ENCODE results near the gene MFSD6L.
A peak's percentile ranks its signal among the peaks of the same experiment; 100 is the strongest.

The MFSD6L gene

DNA sequence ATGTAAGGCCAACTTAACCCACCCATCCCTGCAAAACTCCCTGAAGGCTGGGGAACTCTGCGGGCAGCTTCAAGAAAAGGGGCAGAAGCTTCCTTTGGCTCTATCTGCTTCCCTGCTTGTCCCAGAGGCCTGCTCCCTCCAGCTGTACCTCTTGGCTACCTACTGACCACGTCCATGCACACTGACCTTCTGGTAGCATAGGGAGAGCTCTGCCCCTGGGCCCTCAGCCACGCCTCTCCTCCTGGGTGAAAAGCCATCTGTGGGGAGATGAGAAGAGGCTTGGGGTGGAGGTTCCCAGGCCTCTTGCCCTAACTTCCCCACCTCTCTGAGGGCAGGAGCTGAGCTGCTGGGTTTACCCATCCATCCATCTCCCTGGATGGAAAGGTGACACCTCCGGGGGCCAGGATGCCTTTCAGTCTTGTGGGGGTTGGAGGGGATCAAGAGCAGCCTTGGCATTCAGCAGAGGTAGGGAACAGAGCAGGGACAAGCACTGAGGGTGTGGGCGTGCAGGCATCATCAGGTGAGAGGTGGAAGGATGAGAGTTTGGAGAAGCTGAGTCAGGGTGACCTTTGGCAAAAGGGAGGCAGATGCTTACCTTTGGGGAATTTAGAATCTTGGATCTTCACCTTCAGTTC lies 23.4 kb upstream of the MFSD6L start:
- H3K23ac ChIP-seq (ENCODE audit: low read length) = no peak overlapping the region
- DNase-seq = no peak
- peaks cover 8% of the 10 kb centered on the region for H3K9me3 ChIP-seq (ENCODE audit: insufficient read depth, low read depth, low read length)
- H3K79me1 ChIP-seq (ENCODE audit: low read length) = no peaks in the 10 kb centered on the region
- no peaks in the 10 kb centered on the region for H3K27me3 ChIP-seq (ENCODE audit: insufficient read depth, low read length)
- no peak overlapping the region for H3K4ac ChIP-seq (ENCODE audit: low read depth, low read length)
- H3K9ac ChIP-seq (ENCODE audit: low read length) = no peak overlapping the region
- no peak overlapping the region for H2AK5ac ChIP-seq (ENCODE audit: low read length)
- no peak overlapping the region for H2BK12ac ChIP-seq (ENCODE audit: low read length)
- H3K4me2 ChIP-seq (ENCODE audit: low read length) = no peak overlapping the region
- WGBS (ENCODE audit: extremely low coverage, insufficient coverage, insufficient read length) = no CpG with 5 or more reads among the region's 5 CpGs
- H4K91ac ChIP-seq (ENCODE audit: low read depth, low read length) = no peak overlapping the region
- no peaks in the 10 kb centered on the region for H3K4me1 ChIP-seq (ENCODE audit: control insufficient read depth in 1 of 2, insufficient read depth in 2 of 2, low read length in 2 of 2)
- no peak overlapping the region for H3K27ac ChIP-seq (ENCODE audit: low read depth, low read length)
- H3K18ac ChIP-seq (ENCODE audit: low read length) = no peak overlapping the region
- no peak overlapping the region for H3K4me3 ChIP-seq (ENCODE audit: low read depth, low read length)
- no peak overlapping the region for H4K8ac ChIP-seq (ENCODE audit: low read depth, low read length)
- no peaks in the 10 kb centered on the region for H3K79me2 ChIP-seq (ENCODE audit: control insufficient read depth, insufficient read depth, low read length, poor library complexity)
- no peak overlapping the region for H2BK120ac ChIP-seq (ENCODE audit: insufficient read depth, low read length, poor library complexity)
- no peak overlapping the region for H2BK5ac ChIP-seq (ENCODE audit: low read depth, low read length, poor library complexity)
- H3K36me3 ChIP-seq (ENCODE audit: control insufficient read depth in 1 of 2, insufficient read depth in 2 of 2, low read length in 2 of 2) = no peaks in the 10 kb centered on the region
- no peak overlapping the region for H3K14ac ChIP-seq (ENCODE audit: low read length)
- H2AFZ ChIP-seq (ENCODE audit: insufficient read depth, low read length, poor library complexity) = no peak overlapping the region
- H4K12ac ChIP-seq (ENCODE audit: low read depth, low read length) = no peak overlapping the region

DNA sequence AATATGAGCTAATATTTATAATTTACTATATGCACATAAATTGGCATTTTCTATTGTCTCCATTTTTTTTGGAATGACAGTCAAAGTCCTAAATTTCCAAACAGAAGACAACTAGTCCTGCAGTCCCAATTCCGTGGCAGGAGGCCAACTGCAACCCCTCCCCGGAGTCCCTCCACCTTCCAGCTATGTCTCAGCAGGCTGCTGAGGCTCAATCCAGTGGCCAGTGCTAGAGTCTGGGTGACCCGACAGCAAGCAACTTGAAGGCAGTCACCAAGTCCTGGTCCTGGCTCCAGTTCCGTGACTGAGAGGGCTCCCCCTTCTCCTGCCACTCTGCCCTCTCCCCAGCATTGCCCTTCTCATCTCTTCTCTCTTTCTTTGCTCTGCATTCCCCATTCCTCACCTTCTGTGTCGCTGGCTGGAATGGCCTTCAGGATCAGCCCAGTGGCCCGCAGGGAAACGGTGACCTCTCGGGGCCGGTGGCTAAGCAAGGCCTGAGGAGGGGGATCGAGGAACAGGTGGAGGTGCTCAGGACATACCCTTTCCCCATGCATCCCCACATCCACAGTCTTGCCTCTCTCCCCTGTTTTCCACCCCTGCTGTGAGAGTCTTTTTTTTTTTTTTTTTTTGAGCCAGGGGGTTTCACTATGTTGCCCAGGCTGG lies 22.4 kb upstream of the MFSD6L start:
- no peaks in the 10 kb centered on the region for H3K4me1 ChIP-seq (ENCODE audit: control insufficient read depth in 1 of 2, insufficient read depth in 2 of 2, low read length in 2 of 2)
- WGBS (ENCODE audit: extremely low coverage, insufficient coverage, insufficient read length) = no CpG with 5 or more reads among the region's 10 CpGs
- no peak overlapping the region for H4K12ac ChIP-seq (ENCODE audit: low read depth, low read length)
- H2BK120ac ChIP-seq (ENCODE audit: insufficient read depth, low read length, poor library complexity) = no peak overlapping the region
- no peak overlapping the region for H3K4ac ChIP-seq (ENCODE audit: low read depth, low read length)
- no peak overlapping the region for H3K27ac ChIP-seq (ENCODE audit: low read depth, low read length)
- no peaks in the 10 kb centered on the region for H3K79me2 ChIP-seq (ENCODE audit: control insufficient read depth, insufficient read depth, low read length, poor library complexity)
- no peak for DNase-seq
- H3K18ac ChIP-seq (ENCODE audit: low read length) = no peak overlapping the region
- no peak overlapping the region for H3K23ac ChIP-seq (ENCODE audit: low read length)
- no peak overlapping the region for H2AFZ ChIP-seq (ENCODE audit: insufficient read depth, low read length, poor library complexity)
- H3K9me3 ChIP-seq (ENCODE audit: insufficient read depth, low read depth, low read length) = peaks cover 8% of the 10 kb centered on the region
- H4K8ac ChIP-seq (ENCODE audit: low read depth, low read length) = no peak overlapping the region
- peak overlapping the region; percentile 18 for H3K4me3 ChIP-seq (ENCODE audit: low read depth, low read length)
- H3K9ac ChIP-seq (ENCODE audit: low read length) = no peak overlapping the region
- no peaks in the 10 kb centered on the region for H3K36me3 ChIP-seq (ENCODE audit: control insufficient read depth in 1 of 2, insufficient read depth in 2 of 2, low read length in 2 of 2)
- H3K14ac ChIP-seq (ENCODE audit: low read length) = no peak overlapping the region
- H3K4me2 ChIP-seq (ENCODE audit: low read length) = no peak overlapping the region
- no peaks in the 10 kb centered on the region for H3K27me3 ChIP-seq (ENCODE audit: insufficient read depth, low read length)
- H4K91ac ChIP-seq (ENCODE audit: low read depth, low read length) = no peak overlapping the region
- H3K79me1 ChIP-seq (ENCODE audit: low read length) = no peaks in the 10 kb centered on the region
- H2AK5ac ChIP-seq (ENCODE audit: low read length) = no peak overlapping the region
- H2BK12ac ChIP-seq (ENCODE audit: low read length) = no peak overlapping the region
- no peak overlapping the region for H2BK5ac ChIP-seq (ENCODE audit: low read depth, low read length, poor library complexity)

- no peak overlapping the region for H3K9ac ChIP-seq (ENCODE audit: low read length)
- peaks cover 8% of the 10 kb centered on the region for H3K9me3 ChIP-seq (ENCODE audit: insufficient read depth, low read depth, low read length)
- no peak overlapping the region for H2BK120ac ChIP-seq (ENCODE audit: insufficient read depth, low read length, poor library complexity)
- no peak overlapping the region for H3K27ac ChIP-seq (ENCODE audit: low read depth, low read length)
- H3K36me3 ChIP-seq (ENCODE audit: control insufficient read depth in 1 of 2, insufficient read depth in 2 of 2, low read length in 2 of 2) = no peaks in the 10 kb centered on the region
- no peak overlapping the region for H2AK5ac ChIP-seq (ENCODE audit: low read length)
- H3K18ac ChIP-seq (ENCODE audit: low read length) = no peak overlapping the region
- no peaks in the 10 kb centered on the region for H3K79me2 ChIP-seq (ENCODE audit: control insufficient read depth, insufficient read depth, low read length, poor library complexity)
- H4K8ac ChIP-seq (ENCODE audit: low read depth, low read length) = no peak overlapping the region
- no peak overlapping the region for H3K14ac ChIP-seq (ENCODE audit: low read length)
- H3K4me3 ChIP-seq (ENCODE audit: low read depth, low read length) = no peak overlapping the region
- H3K23ac ChIP-seq (ENCODE audit: low read length) = no peak overlapping the region
- no peaks in the 10 kb centered on the region for H3K4me1 ChIP-seq (ENCODE audit: control insufficient read depth in 1 of 2, insufficient read depth in 2 of 2, low read length in 2 of 2)
- H3K4ac ChIP-seq (ENCODE audit: low read depth, low read length) = no peak overlapping the region
- H4K91ac ChIP-seq (ENCODE audit: low read depth, low read length) = no peak overlapping the region
- WGBS (ENCODE audit: extremely low coverage, insufficient coverage, insufficient read length) = no CpG with 5 or more reads among the region's 8 CpGs
- no peak overlapping the region for H4K12ac ChIP-seq (ENCODE audit: low read depth, low read length)
- H3K27me3 ChIP-seq (ENCODE audit: insufficient read depth, low read length) = no peaks in the 10 kb centered on the region
- DNase-seq = no peak
- no peak overlapping the region for H2BK12ac ChIP-seq (ENCODE audit: low read length)
- no peak overlapping the region for H2BK5ac ChIP-seq (ENCODE audit: low read depth, low read length, poor library complexity)
- H3K79me1 ChIP-seq (ENCODE audit: low read length) = no peaks in the 10 kb centered on the region
- H2AFZ ChIP-seq (ENCODE audit: insufficient read depth, low read length, poor library complexity) = no peak overlapping the region
- H3K4me2 ChIP-seq (ENCODE audit: low read length) = no peak overlapping the region
Measured at GRCh38 chr17:8820311-8821010, 21.3 kb upstream of the MFSD6L start.

- no peak overlapping the region for H3K9ac ChIP-seq (ENCODE audit: low read length)
- DNase-seq = no peak
Measured at GRCh38 chr17:8818654-8819330, 19.6 kb upstream of the MFSD6L start.

More at GRCh38 chr17:8818654-8819330, 19.6 kb upstream of the MFSD6L start:
- Histone ChIP-seq H3K4ac (ENCODE audit: low read depth, low read length) (no peak overlapping the region), H3K23ac (ENCODE audit: low read length) (no peak overlapping the region), H2AFZ (ENCODE audit: insufficient read depth, low read length, poor library complexity) (no peak overlapping the region), H3K36me3 (ENCODE audit: control insufficient read depth in 1 of 2, insufficient read depth in 2 of 2, low read length in 2 of 2) (no peaks in the 10 kb centered on the region), H4K91ac (ENCODE audit: low read depth, low read length) (no peak overlapping the region), H2AK5ac (ENCODE audit: low read length) (no peak overlapping the region), H3K14ac (ENCODE audit: low read length) (no peak overlapping the region), H3K18ac (ENCODE audit: low read length) (no peak overlapping the region), H3K9me3 (ENCODE audit: insufficient read depth, low read depth, low read length) (peaks cover 8% of the 10 kb centered on the region), H3K27me3 (ENCODE audit: insufficient read depth, low read length) (no peaks in the 10 kb centered on the region), H3K4me2 (ENCODE audit: low read length) (no peak overlapping the region), H4K8ac (ENCODE audit: low read depth, low read length) (no peak overlapping the region), H3K79me2 (ENCODE audit: control insufficient read depth, insufficient read depth, low read length, poor library complexity) (no peaks in the 10 kb centered on the region), H3K27ac (ENCODE audit: low read depth, low read length) (no peak overlapping the region), H2BK5ac (ENCODE audit: low read depth, low read length, poor library complexity) (no peak overlapping the region), H2BK12ac (ENCODE audit: low read length) (no peak overlapping the region), H4K12ac (ENCODE audit: low read depth, low read length) (no peak overlapping the region), H3K79me1 (ENCODE audit: low read length) (no peaks in the 10 kb centered on the region), H3K4me3 (ENCODE audit: low read depth, low read length) (no peak overlapping the region), H2BK120ac (ENCODE audit: insufficient read depth, low read length, poor library complexity) (no peak overlapping the region), H3K4me1 (ENCODE audit: control insufficient read depth in 1 of 2, insufficient read depth in 2 of 2, low read length in 2 of 2) (no peaks in the 10 kb centered on the region)
- no CpG with 5 or more reads among the region's 3 CpGs for WGBS (ENCODE audit: extremely low coverage, insufficient coverage, insufficient read length)
